ENCODE results near the gene KLHL21. TPM values are rescaled to one million over a fixed set of nuclear protein-coding genes. Genes with fewer than 3 reads are reported as not detected.

KLHL21 gene
- total and polyA plus RNA-seq, 9 of the 15 experiments (the other 6 are each of a cell fraction or from before 2014, with no cell fraction given), result 2.1 to 42.1 (median 17.5) TPM

DNA sequence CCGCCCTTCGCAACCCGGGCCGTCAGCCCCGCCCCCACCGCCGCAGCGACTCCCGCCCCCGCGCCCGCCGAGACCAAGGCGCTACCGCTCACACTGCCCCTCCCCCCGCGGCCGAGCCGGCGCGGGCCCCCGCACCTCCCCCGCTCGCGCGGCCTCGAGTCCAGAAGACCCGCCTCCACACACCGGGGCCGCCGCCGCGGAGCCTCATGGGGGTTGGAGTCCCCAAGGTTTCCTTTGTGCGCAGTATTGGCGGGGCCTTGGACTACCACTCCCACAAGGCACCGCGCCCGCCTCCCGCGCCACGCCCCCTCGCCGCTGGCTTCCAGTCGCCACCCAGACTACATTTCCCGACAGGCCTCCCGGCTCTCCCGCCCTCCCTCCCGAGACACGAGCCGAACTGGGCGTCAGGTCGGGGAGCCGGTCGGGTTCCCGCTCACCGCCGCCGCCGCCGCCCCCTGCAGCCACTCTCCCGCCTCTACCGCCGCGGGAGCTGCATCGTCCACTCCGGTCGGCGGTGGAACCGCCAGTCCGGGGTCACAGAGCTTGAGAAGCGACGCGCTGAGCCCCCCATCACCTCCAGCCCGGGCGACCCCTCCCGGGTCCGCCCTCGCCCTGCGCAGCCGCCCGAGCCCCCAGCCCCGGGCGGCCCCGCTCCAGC, 10.8 kb upstream of the KLHL21 start, which contains the start of gene PHF13 (continued):
- TF ChIP-seq, protein P1, sequence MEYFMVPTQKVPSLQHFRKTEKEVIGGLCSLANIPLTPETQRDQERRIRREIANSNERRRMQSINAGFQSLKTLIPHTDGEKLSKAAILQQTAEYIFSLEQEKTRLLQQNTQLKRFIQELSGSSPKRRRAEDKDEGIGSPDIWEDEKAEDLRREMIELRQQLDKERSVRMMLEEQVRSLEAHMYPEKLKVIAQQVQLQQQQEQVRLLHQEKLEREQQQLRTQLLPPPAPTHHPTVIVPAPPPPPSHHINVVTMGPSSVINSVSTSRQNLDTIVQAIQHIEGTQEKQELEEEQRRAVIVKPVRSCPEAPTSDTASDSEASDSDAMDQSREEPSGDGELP (CRISPR knock-in tag; IDR thresholded peaks at IDR 0.05; ENCODE audit: borderline replicate concordance), result peak; percentile 83
- TF ChIP-seq NONO (IDR thresholded peaks at IDR 0.05; ENCODE audit: low read depth in 2 of 2, low read length in 1 of 2), result peak; percentile 32 to 43; a peak in 1 of 4 replicates
- TF ChIP-seq, protein P2, sequence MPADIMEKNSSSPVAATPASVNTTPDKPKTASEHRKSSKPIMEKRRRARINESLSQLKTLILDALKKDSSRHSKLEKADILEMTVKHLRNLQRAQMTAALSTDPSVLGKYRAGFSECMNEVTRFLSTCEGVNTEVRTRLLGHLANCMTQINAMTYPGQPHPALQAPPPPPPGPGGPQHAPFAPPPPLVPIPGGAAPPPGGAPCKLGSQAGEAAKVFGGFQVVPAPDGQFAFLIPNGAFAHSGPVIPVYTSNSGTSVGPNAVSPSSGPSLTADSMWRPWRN (IDR thresholded peaks at IDR 0.05; ENCODE audit: low read depth), result peak; percentile 35; the same call in 1 of the 2 replicates
- TF ChIP-seq CLOCK (CRISPR knock-in tag; IDR thresholded peaks at IDR 0.05; ENCODE audit: borderline replicate concordance), result no peak
- TF ChIP-seq, protein P3, sequence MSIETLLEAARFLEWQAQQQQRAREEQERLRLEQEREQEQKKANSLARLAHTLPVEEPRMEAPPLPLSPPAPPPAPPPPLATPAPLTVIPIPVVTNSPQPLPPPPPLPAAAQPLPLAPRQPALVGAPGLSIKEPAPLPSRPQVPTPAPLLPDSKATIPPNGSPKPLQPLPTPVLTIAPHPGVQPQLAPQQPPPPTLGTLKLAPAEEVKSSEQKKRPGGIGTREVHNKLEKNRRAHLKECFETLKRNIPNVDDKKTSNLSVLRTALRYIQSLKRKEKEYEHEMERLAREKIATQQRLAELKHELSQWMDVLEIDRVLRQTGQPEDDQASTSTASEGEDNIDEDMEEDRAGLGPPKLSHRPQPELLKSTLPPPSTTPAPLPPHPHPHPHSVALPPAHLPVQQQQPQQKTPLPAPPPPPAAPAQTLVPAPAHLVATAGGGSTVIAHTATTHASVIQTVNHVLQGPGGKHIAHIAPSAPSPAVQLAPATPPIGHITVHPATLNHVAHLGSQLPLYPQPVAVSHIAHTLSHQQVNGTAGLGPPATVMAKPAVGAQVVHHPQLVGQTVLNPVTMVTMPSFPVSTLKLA (conservative IDR thresholded peaks at IDR 0.05), result peak; percentile 82 to 94
- TF ChIP-seq ZC3H8 (IDR thresholded peaks at IDR 0.05), result no peak
- TF ChIP-seq CCNT2 (IDR thresholded peaks at IDR 0.05; ENCODE audit: borderline replicate concordance, extremely low read depth, insufficient read length, low read depth, low read length), result peak; percentile 87
- TF ChIP-seq FOXP1 (CRISPR knock-in tag; IDR thresholded peaks at IDR 0.05), result no peak
- TF ChIP-seq ZBED1 (IDR thresholded peaks at IDR 0.05), result 0 out of 2 replicates have a peak, but pooled peaks have one; percentile 18
- no peak for TF ChIP-seq ILF3 (IDR thresholded peaks at IDR 0.05; ENCODE audit: borderline replicate concordance)
- TF ChIP-seq MCM5 (IDR thresholded peaks at IDR 0.05; ENCODE audit: low read depth), result no peak
- TF ChIP-seq MYBL2 (IDR thresholded peaks at IDR 0.05; ENCODE audit: low read depth), result no peak
- TF ChIP-seq MYBL2 (CRISPR knock-in tag; IDR thresholded peaks at IDR 0.05; ENCODE audit: borderline replicate concordance), result no peak
- peak; percentile 64 for TF ChIP-seq POLR2AphosphoS5 (IDR thresholded peaks at IDR 0.05; ENCODE audit: control insufficient read depth, insufficient read depth, low read depth, low read length)
- TF ChIP-seq SP2 (IDR thresholded peaks at IDR 0.05; ENCODE audit: extremely low read depth, low read depth, low read length, poor library complexity, severe bottlenecking), result no peak
- no peak for TF ChIP-seq ZKSCAN3 (CRISPR knock-in tag; IDR thresholded peaks at IDR 0.05)
- peak; percentile 93 for TF ChIP-seq FIP1L1 (IDR thresholded peaks at IDR 0.05; ENCODE audit: low read depth, low read length, poor library complexity, severe bottlenecking)
- peak; percentile 98 for TF ChIP-seq ZNF143 (CRISPR knock-in tag; IDR thresholded peaks at IDR 0.05)
- TF ChIP-seq MECOM (CRISPR knock-in tag; IDR thresholded peaks at IDR 0.05), result no peak
- TF ChIP-seq, protein P4, sequence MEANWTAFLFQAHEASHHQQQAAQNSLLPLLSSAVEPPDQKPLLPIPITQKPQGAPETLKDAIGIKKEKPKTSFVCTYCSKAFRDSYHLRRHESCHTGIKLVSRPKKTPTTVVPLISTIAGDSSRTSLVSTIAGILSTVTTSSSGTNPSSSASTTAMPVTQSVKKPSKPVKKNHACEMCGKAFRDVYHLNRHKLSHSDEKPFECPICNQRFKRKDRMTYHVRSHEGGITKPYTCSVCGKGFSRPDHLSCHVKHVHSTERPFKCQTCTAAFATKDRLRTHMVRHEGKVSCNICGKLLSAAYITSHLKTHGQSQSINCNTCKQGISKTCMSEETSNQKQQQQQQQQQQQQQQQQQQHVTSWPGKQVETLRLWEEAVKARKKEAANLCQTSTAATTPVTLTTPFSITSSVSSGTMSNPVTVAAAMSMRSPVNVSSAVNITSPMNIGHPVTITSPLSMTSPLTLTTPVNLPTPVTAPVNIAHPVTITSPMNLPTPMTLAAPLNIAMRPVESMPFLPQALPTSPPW (CRISPR knock-in tag; IDR thresholded peaks at IDR 0.05), result peak; percentile 98
